Stimulated activated CD8-positive, alpha-beta memory T cell treated with anti-CD3 and anti-CD28 coated beads, Interleukin-7, amount 100 ng/mL, for 1 hour (primary cell): ENCODE data around the gene PHACTR1.
"Not testable (repeated sequence)": the region's sequence is repeated elsewhere in the genome, so short reads cannot be mapped to it uniquely, and the experiment has no call there.

Experiments
- DNase-seq, 2 donors: peaks; one replicate each; pipeline ENCODE4 v3.0.0-alpha.2; 2020; ENCODE audit warnings: low read depth in 2 of 2

PHACTR1 gene

DNA sequence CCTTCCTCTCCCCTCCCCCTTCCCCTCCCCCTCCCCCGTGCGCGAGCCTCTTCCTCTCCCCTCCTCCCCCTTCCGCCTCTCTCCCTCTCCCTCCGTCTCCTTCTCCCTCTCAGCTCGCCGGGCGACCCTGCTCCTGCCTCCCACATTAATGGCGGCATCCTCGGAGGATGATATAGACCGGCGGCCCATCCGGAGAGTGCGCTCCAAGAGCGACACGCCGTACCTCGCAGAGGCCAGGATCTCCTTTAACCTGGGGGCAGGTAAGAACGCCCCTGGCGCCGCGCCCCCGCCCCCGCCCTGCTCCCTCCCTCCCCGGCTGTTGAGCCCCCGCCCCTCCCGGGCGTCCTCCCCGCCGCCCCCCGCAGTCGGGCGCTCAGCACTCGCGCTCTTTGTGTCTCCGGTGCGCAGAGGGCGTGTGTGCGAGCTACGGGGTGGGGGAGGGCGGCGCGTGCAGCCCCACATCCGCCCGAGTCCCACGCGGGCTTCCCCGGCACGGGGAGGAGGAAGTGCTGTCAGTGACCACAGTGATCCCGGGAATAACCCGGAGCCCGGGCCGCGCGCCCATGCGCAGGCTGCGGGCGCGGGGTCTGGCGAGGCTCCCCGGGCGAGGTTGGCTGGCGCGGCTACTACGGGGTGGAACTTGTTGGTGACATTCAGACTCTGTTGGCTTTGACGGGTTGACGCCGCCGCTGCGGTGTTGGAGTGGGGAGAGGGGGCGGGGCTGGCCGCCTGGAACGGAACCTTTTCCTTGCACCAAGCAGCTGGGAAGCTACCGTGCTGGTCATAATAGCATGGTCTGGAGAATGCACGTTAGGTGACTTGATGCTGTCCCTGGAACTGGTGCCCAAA lies 33.2 kb downstream of the PHACTR1 start:
- DNase-seq = no peak

DNA sequence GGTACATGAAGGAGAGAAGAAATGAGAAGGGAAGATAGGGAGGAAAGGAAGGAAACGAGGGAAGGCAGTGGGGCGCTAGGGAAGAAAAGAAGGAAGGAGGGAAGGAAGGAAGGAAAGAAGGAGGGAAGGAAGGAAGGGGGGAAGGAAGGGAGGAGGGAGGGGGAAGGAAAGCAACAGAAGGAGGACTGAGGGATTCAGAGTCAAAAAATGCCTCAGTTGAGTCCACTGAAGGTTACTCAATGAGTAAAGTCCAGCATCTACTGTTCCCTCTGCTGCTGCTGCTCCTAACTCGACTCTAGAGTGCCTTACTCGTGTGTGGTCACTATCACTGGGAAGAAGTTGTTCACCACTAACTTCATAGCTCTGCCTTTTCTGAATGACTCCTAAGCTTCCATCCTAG lies 33.8 kb downstream of the PHACTR1 start:
- DNase-seq = no peak

DNA sequence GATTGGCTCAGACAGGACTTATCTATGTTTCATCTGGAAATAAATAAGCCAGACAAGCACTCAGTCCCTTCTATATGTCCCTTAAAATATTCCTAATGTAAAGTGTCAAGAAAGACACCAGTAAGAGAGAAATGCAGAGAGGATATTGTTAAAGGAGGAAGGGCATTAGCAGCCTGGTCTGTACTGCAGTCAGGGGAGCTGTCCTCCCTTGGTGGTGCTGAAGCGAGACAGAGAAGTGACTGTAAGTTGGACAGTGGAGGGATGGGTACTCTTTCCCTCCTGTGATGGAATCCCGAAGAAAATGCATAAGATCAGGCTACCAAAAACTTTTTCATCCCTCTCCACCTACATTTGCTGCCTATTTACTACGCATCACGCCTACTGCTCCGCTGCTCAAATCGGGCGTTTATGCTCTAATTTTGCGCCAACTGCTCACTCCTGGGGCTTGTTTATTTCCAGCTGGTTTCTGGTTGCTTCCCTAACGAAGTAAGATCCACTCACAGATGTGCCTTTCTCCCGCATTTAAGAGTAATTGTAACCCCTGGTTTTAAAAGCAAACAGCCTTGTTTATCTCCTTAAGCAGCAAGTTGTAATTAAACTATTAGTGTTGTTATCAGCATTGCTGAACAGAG lies 35.2 kb downstream of the PHACTR1 start:
- DNase-seq = no peak

DNA sequence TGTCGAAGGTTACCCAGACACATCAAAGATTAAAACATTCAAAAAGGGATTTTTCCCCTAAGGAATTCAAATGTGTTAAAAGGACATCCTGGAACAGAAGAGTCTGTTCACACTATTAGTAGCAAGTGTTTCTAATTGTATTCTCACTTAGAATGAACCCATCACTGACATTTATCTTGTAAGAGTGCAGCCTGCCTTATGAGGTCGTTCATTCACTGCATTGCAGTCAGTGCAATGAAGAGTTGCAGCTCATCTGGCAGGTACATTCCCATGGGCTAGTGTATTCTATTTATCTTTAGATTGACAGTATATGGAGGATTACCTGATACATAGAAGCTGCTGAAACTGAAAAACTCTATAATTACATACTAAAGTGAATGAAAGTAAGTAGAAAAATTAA lies 36.5 kb downstream of the PHACTR1 start:
- DNase-seq = no peak

DNA sequence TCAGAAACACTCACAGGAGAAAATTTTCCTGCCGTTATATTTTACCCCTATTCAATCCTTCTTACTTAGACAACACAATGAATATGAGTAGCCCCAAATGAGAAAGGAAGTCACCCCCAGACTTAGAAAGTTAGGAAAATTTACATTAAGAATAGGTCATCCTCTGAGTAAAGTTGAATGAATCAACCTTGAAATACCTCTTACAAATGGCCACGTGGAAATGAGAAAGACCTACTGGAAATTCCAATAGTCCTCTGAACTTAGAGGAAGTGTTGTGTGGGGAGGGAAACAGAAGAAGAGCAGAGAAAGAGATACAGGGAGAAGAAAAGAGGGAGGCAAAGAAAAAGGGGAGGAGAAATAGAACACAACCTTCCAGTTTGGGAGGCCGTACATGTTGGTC lies 43.7 kb downstream of the PHACTR1 start:
- DNase-seq = no peak

DNA sequence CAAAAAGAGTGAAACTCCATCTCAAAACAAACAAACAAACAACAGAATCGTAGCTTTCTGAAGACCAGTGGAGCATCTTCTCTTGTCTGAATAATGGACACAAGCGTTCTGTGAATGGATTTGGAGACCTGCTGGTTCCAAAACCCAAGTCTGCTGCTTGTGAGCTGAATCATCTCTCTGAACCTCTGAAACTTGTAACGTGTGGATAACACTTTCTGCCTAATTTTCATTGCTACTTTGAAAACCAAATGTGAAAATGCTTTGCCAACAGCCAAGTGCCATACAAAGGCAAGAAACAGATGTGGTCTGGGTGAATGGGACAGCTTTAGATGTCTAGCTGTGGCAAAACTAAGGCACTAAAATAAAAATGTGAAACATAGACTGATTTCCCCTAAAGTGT lies 44.3 kb downstream of the PHACTR1 start:
- DNase-seq = no peak

DNA sequence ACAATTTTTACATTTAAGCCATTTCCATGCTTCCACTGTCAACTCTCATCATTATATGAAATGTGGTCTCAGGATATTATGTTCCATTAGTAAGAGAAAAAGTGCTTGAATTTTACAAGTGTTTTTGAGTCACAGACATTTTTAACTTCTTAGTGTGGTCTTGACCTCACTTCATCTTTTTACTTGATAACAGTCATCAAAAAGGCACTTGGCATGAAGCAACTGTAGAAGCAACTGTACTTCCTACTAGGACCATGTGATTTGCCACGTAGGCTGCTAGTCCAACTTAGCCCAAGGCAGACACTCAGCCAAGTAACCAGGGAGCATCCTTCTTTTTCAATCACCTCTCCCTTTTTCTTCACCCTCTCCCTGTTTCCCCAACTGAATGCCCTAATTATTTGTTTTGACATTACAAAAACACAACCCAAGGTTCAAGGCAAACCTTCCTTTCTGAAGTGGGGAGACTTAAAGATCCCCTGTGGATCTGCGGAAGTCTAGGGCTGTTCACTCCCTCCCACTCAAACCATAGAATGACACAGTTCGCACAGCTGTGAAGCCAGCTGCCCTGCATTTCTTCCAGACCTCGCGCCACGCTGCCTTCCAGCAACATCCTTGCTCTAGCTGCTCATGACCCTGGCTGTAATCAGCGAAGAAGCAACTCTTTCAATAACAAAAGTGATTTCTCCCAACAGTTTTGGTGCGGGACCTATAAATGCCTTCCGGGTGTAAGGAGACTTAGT lies 45.0 kb downstream of the PHACTR1 start:
- DNase-seq = no peak

DNA sequence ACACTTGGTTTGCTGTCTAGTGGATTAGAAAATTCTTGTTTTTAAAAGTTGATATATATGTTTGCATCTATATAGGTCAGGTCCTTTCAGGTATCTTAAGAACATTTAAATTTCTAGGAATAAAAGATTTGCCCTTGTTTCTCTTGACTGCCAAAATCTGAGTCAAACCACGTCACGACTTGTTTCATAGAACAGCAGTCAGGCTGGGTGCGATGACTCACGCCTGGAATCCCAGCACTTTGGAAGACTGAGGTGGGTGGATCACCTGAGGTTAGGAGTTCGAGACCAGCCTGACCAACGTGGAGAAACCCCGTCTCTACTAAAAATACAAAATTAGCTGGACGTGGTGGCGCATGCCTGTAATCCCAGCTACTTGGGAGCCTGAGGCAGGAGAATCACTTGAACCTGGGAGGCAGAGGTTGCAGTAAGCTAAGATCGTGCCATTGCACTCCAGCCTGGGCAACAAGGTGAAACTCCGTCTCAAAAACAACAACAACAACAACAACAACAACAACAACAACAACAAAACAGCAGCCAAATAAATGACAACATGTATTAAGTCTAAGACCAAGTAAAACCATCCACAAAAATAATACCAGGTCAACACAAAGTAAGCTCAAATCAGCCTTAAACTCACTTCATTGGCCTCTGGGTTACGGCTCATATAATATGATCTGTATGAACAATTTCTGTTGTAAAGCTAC lies 46.3 kb downstream of the PHACTR1 start:
- DNase-seq = not testable (repeated sequence)

DNA sequence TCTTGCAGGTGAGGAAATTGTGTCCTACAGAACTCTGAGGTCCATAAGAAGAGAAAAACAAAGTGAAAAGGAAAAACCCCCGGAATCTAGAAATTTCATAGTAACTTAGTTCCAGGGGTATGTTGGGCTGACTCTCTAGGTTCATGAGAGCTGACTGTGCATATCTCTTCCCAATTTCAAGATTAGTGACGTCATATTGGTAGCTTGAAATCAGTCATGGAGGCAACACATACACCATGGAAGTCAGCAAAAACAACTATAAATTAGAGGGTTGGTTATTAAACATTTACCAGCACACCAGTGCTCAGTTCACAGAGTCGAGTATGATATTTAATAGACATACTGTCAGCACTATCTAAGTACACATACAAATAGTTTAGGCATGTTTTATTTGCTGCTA lies 49.8 kb downstream of the PHACTR1 start:
- DNase-seq = no peak

DNA sequence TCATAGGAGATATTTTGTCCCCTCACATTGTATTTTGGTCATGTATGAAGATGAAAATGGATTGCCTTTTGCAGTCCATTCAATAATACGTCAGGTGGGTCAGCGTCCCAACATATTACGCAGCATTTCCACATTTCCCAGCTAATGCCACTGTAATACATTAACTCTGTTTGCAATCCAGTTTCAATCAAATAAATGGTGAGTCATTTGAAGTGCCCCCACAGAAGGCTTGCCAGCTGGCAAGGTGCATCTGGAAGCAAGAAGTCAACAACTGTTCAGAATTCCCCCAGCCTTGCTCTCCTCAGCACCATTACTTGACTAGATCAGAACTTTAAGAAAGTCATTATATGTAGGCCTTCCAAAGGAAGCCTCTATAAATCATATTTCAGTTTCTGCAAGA lies 50.4 kb downstream of the PHACTR1 start:
- DNase-seq = no peak

DNA sequence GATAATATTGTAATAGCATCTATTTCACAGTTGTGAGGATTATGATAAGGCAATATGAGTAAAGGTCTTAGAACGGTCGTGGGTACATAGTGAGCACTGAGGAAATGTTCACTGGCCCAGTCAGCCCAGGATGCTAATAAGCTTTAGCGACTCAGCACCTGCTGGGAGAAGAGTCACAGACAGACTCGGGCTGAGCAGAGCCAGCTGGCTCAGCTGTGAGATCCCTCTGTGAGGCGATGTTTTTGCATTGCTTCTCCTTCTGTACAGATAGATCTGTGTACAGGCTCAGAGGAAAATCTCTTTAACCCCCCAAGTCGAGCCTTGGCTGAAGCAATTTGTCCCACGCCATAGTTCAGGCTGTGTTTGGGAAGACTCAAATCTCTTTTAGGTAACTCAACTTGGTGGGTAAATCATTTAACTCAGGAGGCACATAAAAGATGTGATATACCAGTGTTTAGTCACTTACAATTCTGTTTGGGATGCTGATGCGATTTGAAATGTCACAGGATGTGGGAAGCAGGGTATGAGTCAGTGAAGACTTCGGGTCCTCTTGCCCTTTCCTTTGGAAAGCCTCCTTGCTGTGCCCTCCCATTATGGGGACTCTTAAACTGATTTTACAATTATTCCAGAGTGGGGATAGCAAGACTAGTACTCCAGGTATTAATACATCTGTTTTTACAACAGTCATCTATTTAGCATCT lies 53.1 kb downstream of the PHACTR1 start:
- no peak for DNase-seq

DNA sequence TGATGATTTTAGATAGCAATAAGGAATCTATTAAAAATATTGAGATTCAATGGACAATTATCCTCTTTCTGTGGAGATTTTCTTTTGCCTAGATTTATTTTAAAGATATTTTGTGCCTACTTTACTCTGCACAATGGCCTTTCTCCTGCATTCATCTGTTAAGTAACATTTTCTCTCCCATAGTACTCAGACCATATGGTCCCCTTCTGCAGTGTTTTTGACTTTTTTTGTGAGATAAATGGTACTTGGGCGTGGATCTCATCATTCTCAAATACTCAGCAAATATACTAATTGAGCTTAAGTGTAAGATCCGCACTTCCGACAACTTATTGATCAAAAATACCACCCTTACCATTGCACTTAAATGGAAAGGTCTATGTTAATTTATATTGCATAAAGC lies 55.8 kb downstream of the PHACTR1 start:
- no peak for DNase-seq

DNA sequence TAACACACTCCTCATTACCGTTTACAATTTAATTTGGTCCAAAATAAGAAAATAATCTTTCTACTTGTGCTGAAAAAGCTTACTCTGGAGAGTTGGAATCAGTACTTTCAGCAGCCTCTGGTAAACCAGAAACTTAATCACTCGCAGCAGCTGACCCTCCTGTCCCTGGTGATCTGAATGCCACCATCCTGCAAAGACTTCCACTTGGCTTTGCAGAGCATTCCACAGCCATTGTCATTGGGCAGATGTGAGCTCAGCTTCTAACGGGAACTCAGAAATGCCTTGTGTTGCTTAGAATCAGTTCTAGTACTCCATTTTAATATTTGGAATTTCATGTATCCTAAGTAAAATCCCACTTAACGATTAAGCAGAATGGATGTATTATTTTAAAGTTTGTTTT lies 59.7 kb downstream of the PHACTR1 start:
- DNase-seq = no peak

DNA sequence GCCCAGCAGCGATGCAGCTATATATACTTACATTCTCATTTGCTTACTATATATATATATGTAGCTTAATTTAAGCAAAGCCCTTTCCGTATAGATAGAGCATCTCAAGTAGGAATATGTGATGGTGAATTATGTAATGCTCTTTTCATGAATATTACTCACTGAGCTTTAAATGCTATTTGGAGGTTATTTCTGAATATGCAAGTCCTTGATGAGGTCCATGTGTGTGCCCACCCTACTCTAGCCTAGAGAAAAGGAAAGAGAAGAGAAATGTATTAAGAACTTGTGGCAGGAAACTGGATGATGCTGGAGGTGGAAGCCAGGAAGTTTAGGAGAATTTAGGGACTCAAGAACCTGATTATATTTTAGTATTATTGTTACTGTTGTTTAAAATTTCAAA lies 63.2 kb downstream of the PHACTR1 start:
- no peak for DNase-seq

DNA sequence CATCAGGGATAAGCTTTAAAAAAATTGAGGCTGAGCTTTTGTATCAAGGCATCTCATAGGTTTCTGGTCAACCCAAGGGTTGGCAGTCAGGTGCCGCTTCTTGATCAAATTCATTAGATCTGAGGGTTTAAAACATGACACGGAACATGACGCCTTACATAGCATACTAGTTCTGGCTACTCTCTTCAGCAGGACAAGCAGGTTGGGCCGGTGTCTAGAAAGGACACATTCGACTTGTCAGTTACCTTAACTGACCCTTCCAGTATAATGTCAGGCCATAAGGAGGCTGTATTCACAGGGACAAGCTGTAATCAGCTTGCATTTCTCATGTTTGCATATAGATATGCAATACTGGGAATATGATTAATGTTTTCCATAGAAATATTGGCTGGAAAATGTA lies 65.6 kb downstream of the PHACTR1 start:
- DNase-seq = no peak

DNA sequence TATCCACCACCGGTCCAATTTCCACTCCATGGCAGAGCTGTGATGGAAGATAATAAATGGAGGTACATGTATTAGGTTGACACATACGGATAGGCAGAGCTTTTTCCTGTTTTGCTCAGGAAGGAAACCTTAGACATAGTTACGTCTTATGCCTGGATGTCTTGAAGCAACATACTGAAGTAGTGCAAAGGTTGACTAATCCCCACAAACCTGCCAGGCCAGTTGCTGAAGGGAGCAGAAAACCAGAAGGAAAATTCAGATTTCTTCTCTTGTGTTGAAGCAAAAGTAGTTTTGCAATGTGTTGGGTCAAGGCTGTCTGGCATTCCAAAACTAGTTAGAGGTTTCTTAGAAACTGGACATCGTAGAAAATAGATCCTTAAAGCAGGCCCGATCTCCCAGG lies 68.7 kb downstream of the PHACTR1 start:
- DNase-seq = no peak

DNA sequence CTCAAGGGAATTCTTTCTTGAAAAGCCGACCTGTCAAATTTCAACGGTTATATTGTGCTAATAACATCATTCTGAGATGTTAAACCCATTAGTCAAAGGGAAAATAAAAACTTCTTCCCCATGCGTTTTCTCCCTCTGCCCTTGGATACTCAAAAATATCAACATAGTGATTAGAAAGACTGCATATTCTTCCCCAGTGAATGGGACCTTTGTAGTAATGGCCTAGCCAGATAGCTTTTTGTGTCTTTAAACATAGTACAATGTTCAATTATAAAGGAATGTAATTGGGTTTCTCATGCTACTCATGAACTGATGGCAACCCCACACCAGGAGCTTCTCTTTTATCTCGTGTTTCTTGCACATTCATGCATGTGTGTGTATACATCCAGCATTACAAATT lies 69.4 kb downstream of the PHACTR1 start:
- DNase-seq = no peak

DNA sequence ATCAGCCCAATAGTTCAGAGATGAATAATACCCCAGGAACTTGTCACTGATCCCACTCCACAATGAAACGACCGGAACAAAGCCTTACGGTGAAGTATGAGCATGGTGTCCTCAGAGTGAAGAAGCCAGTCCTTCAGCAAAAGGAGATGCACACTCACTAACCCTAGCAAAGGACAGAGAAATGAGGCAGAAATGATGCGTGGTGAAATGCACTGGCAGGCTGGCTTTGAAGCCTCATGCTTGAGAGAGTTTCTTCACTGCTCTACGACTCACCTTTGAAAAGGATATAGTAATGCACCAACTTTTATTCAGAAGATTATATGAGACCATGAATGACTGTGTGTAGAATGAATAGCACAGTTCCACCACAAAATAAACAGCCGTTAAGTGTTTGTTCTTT lies 74.8 kb downstream of the PHACTR1 start:
- no peak for DNase-seq

DNA sequence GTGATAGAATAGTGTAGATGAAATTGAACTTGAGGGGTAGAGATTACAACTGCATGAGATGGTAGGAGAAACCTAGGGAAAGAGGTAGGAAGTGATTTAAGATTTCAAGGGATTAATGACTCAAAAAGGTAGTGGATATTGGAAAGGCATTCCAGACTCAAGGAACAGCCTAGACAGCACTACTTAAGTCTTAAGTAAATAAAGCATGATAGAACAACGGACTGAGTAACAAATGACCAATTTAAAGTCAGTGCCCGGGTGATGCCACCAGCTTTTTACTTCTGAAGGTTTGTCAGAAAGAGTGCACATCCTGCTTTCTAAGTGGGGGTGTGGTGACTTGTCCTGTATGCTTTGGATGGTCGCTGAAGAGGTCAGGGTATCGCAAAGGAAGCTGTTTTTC lies 81.8 kb downstream of the PHACTR1 start:
- DNase-seq = no peak

DNA sequence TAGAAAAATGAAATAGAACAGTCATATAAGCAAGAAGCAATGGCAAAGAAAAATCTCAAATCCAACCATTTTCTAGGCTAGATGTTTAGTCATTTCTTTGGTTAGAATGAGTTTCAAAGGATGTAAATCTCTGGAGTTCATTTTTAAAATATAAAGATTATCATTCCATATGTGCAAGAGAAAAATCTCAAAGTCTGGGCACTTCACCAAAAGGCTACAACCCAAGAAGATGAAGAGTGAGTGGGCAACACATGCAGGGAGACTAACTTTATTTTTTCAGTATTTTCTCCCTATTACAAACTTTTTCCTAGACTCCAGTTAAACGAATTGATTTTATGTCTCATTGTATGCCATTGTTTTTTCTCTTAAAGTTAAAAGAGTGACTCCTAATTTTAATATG lies 83.6 kb downstream of the PHACTR1 start:
- no peak for DNase-seq

DNA sequence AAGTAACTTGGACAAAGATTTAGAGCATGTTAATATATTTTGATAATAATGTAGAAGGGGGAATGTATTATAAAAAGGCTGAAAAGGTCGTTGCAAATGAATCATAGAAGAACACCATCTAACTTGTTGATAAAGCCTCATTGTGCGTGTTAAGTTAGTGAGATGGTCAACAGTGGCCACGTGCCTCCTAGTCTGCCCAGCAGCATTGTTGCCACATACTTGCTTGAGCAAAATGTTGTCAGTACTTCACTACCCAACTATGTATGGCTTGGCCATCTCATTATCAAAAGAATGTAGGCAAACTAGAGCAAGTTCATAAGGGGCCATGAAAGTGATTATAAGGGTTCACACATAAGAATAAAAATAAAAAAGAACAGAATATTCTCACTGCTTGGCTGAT lies 84.6 kb downstream of the PHACTR1 start:
- DNase-seq = no peak

DNA sequence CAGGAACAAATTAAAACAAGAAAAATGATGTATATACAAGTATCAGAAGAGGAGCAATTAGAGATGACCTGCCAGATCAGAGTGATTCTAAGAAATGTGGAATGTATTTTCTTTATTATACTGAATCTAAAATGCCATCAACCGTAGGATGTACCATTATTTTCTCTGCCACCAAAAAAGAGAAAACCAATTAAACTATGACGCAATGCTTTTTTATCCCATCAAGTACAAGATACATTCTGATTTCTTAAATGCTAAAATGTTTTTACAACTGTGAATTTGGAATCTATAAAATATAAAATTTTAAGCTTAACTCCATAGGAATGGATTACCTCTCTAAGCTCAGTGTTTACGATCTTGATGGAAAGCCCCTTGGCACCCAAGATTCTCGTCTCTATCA lies 85.9 kb downstream of the PHACTR1 start:
- DNase-seq = no peak
